HG03565 (cell line): Measurements from ENCODE around the gene RGS3.

ENCODE experiments used
- ATAC-seq: cut with Tn5 transposase; IDR thresholded peaks from one replicate; pipeline ENCODE4 v1.9.1; 2021; ENCODE audit warnings: mild to moderate bottlenecking, moderate library complexity; ENCODE audit not compliant: unreplicated experiment

The RGS3 gene

GRCh38 chr9:113614843-113615648, 151.5 kb downstream of the RGS3 start:
- ATAC-seq: peak; percentile 37

GRCh38 chr9:113616116-113616515, 152.6 kb downstream of the RGS3 start:
- ATAC-seq: no peak

DNA sequence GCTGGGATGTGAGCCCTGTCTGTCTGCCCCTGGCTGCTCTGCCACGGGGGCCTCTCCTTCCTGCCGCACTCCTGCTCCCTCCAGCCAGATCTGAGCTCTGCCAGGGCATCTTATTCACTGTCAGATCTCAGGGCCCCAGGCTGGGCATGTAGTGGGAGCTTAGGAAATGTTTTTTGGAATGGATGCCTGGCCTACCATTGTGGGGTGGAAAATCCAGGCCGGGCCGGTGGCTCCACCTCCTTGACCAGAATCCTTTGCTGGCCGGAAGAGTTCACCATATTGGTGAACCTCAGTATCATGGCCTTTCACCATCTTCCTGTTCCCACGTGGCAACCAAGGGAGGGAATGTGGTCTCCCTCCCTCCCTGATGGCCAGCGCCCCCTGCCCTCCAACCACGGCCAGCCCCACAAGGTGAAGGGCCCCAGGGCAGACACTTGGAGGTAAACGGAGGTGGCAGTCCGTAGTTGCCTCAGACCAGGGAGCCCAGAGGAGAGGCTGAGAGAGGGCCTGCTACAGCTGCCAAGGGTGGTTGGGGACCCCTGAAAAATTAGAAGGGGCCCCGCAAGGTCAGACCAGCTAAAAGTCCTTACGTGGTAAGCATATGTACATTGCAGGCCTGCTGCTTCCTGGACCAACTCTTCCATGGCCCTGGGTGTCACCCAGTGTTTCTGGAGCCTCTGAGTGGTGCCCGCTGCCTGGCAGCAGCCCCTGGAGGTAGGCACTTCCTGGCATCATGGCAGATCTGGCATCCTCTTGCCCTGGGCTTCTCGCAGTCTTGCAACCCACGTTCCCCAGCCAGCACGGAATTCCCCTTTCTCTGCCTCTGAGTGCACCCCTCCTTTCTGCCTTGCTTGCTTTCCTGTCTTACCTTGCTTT, 153.3 kb downstream of the RGS3 start:
- no peak for ATAC-seq

- ATAC-seq: no peak
These were observed 154.0 kb downstream of the RGS3 start for GRCh38 chr9:113617550-113617949.

DNA sequence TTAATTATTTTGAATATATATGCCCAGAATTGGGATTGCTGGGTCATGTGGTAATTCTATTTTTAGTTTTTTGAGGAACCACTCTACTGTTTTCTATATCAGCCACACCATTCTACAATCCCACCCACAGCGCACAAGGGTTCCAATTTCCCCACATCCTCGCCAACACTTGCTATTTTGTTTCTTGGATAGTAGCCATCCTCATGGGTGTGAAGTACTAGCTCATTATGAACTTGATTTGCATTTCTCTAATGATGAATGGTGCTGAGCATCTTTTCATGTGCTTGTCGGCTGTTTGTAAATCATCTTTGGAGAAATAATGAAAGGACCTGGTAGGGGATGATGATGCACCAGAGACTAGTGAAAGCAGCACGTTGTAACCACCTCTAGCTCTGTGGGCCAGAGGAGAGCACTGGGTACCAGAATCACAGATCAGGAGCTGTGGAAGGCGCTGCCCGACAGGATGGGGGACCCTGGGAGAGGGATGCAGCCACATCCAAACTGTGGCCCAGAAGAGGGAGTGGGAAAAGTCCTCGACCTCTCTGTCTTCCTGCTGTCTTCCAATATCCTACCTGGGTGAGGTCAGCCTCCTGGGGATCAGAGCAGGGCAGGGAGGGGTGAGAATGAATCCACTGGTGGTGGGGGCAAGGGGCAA, 155.4 kb downstream of the RGS3 start:
- no peak for ATAC-seq

GRCh38 chr9:113619491-113620376, 156.2 kb downstream of the RGS3 start:
- no peak for ATAC-seq

DNA sequence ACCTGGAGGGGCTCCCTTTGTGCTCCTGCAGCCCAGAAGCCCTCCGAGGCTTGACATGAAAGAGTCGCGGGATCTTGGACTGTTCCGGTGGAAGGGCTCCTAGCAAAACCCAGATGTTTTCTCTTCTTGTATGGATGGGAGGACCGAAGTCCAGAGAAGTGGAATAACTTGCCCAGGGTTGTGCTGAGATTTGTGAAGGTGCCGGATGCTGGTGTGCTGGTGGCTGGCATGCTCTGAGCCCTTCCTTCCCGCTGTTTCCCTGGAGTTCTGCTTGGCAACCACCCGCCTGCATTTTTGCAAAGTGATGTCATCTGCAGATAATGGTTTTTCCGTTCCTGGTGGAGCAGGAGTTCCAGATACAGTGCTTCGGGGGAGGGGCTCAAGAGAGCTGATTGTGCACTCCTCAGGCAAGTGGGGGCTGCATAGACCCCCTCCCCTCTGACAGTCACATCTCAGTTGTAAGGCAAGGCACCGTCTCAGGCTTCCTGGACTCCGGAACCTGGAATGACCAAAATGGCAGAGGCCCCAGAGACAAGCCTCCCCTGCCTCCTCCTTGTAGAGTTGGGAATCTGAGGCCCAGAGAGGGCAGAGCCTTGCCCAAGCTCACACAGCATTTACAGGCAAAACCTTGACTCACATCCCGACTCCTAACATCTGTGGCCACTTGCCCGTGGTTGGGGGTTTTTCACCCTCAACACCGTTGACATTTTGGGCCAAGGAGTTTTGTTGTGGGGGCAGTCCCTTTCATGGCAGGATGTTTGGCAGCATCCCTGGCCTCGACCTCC, 157.0 kb downstream of the RGS3 start:
- ATAC-seq: no peak

DNA sequence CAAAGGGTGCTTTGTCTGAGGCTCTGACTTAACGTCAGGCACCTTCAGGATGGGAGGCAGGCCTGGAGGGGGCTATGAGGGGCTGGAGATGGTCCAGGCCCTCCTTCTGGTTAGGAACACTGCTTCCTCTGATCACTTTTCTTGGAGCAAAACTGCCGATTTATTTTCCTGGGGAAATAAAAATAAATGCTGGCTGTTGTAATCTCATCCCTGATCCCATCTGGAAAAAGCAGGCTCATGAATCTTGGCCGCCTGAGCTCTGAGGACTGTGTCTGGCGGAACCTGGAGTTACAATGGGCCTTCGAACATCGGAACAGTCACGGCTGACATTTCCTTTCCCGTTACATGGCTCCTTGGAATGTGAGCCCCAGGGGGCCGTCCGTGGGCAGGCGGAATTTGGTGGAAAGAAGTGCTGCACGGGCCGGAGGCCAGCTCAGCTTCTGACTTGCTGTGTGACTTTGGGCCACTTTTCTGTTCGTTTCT, 157.8 kb downstream of the RGS3 start:
- no peak for ATAC-seq

GRCh38 chr9:113621980-113622379, 158.5 kb downstream of the RGS3 start:
- no peak for ATAC-seq

DNA sequence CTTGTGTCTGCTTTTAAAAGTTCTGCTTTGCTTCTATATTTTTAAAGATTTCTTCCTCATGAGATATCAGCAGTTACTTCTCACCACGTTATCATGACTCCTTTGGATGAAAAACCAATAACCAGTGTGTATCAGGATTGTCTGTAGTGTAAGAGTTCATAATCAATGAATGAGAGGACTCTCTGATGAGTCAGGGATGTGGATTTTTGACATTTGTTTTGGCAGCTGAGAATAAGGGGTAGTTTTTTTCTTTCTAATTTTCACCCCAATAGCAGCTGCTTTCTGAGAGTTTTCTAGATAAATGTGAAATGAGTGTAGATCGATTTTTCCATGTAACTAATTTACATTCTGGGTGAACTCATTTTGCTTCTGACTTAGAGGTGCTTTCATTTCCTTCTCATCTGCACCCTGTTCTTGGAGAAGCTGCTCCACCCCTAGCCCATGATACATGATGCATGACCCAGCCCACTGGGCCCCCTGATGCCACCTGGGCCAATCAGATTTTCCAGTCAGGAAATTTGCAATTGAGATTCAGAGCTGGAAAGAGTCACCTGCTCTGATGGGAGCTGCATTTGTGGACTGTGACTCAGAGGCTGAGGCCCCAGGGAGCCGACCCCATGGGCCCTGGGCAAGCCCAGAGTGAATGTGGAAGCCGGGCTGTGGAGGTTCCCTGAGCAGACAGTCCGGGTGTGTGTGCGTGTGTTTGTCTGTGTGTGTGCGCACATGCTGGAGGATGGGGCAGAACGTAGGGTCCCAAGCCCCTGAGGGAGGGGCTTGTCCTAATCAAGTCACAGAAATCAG, 159.3 kb downstream of the RGS3 start:
- no peak for ATAC-seq

DNA sequence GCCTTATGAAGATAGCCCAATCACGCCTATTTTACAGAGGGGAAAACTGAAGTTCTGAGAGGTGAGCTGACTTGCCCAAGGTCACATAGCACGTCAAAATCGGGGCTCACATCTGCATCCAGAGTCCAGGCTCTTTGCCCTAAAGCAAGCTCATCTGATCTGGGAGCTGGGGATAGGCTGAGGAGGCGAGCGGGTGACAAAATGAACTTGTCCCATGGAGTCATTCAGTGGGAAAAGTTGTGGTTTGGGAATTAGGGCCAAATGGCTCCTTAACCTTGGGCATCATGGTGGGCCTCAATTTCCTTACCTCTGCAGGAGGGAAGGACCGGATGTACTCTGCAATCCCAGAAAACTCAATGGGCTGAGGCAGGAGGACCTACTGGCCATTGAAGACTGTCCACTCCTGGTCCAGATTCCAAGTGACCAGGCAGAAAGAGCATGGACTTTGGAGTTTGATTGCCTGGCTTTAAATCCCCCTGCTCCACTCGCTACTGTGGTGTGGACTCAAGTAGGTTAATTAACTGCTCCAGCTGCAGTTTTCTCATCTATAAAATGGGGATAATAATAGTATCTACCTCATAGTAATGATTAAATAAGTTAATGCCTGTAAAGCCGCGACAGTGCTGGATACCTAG, 160.4 kb downstream of the RGS3 start:
- ATAC-seq: no peak

DNA sequence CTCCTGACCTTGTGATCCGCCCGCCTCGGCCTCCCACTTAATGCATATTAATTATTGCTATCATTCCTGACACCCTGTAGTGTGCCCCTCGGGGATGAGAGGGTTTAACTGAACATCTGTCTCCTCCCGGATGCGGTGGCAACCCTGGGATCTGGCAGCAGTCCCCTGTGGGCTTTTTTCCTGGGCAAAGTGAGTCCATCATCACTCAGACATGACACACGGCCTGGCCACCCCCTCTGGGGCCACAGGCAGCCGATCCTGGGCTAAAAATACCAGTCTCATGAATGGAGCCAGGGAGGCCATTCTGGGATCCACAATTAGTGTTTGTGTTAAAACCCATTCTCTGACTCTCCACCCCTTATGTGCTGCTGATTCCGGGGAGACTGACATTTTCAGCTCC, 161.2 kb downstream of the RGS3 start:
- no peak for ATAC-seq

GRCh38 chr9:113625486-113625885, 162.0 kb downstream of the RGS3 start:
- ATAC-seq: no peak

GRCh38 chr9:113626735-113627495, 163.4 kb downstream of the RGS3 start:
- no peak for ATAC-seq

- ATAC-seq: no peak
These were observed 165.1 kb downstream of the RGS3 start for GRCh38 chr9:113628621-113629020.

- ATAC-seq: no peak
These were observed 167.0 kb downstream of the RGS3 start for GRCh38 chr9:113630386-113631136.
